Mesangial cell (primary cell): ENCODE results near the gene RFX8. TPM values are rescaled to one million over a fixed set of nuclear protein-coding genes. Genes with fewer than 3 reads are reported as not detected.

Experiments
- total RNA-seq: library from RNA; depleted of rRNA; stranded (reverse); fragments of >200 nt; gene quantifications from 2 replicates; pipeline ENCODE4 v1.2.3, GENCODE V29; 2015

RFX8 gene
- 0.25 TPM in 1 of 2 replicates, not detected in the other for total RNA-seq

DNA sequence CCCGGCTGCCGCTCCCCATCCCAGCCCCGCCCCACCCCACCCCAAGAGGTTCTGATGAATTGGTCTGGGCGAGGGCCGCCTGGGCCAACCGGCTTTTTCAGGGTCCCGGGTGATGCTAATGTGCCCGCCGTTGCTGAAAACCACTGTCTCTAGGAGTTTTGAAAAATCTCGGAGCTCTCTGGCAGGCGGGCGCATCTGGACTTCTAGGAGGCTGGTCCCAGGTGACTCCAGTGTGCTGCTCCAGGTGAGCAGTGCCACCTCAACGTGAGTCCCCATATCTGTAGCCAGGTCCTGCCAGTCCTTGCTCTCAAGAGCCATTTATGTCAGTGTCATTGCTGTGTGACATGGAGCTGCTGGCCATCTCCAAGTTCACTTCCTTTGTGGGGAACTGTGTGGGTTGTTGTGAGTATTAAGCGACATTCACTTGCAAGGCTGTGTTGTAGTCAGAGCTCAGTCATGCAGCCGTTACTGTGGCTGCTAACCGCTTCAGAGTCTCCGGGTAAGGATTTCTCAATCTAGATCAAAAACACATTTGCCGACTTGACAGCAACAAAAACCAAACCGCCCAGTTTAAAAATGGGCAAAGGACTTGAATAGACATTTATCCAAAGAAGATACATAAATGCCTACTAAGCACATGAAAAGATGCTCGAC lies at the start of gene RFX8:
Gene RFX8 (minus strand): TSS at position 382 of the 654 bp plus-strand sequence. CDS start 8,264 bp downstream, outside the sequence.

DNA sequence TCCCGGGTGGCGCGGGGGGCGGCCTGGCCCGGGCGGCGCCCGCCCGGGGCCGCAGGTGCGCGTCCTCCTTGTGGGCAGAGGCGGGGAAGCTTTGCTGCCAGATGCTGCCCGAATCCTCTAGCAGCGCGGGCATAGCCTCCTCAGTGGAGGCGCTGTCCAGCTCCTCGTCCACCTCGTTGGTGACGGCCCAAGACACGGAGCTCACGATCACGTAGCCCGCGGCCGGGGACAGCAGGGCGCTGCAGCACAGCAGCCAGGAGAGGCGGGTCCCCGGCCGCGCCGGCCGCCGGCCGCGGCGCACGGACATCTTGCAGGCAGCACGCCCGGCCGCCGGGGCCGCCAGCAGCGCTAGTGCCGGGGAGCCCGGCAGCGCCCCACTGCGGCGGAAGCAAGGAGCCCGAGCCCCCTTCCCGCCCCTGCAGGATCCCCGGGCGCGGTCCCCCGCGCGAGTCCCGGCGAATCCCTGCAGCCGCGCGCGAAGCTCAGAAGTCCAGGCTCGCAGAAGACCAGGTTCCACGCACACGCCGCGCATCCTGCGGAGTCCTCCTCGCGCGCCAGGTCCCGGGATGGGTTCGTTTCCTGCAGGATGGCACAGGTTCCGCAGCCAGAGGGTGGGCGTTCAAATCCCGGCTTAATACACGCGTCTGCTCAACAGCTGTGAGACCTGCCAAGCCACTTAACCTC lies 87.6 kb downstream of the RFX8 start, which contains the start of gene CREG2:
Gene CREG2 (minus strand): TSS at position 353 of the 684 bp plus-strand sequence. CDS start 46 bp downstream, at position 307.

Other genes starting within 250 kb of the RFX8 start
- gene CNOT11, start 222.2 kb downstream of the RFX8 start, total RNA-seq, result 30.4 and 38.9 TPM in 2 replicates
- gene RNF149, start 166.4 kb downstream of the RFX8 start, total RNA-seq, result 23.8 and 39.4 TPM in 2 replicates
- gene CREG2, start 87.6 kb downstream of the RFX8 start, total RNA-seq, result 2.8 TPM in 1 of 2 replicates, not detected in the other
- gene MAP4K4, start 222.6 kb upstream of the RFX8 start, total RNA-seq, result 61.2 and 77.7 TPM in 2 replicates